C4-2B (cell line): ENCODE measurements around the gene CCSER1.

Experiments used
- ZFX ChIP-seq: fragments of 450-650 bp; IDR thresholded peaks from 2 replicates; pipeline ENCODE4 v1.6.1; 2017
- TF ChIP-seq, protein P1 (sequence below): fragments of 450-650 bp; conservative IDR thresholded peaks from 2 replicates; pipeline ENCODE4 v1.5.1; 2017; ENCODE audit warnings: mild to moderate bottlenecking

DNA sequence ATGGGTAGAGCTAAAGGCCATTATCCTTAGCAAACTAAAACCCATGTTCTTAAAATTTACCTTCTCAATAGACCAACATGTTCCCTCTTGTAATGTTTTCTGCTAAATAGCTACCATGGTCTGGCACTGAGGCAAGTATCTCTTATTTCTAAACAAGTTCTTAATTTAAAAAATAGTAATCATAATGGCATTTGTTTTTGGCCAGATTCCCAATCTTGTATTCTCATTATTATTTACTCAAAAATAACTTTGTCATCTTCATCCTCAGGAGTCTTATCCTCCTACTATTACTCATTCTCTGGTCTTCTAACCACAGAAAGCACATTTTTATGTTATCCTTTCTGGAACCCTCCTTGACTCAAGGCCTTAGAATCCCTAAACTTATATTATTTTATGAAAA lies 931.2 kb downstream of the CCSER1 start:
- TF ChIP-seq, protein P1, sequence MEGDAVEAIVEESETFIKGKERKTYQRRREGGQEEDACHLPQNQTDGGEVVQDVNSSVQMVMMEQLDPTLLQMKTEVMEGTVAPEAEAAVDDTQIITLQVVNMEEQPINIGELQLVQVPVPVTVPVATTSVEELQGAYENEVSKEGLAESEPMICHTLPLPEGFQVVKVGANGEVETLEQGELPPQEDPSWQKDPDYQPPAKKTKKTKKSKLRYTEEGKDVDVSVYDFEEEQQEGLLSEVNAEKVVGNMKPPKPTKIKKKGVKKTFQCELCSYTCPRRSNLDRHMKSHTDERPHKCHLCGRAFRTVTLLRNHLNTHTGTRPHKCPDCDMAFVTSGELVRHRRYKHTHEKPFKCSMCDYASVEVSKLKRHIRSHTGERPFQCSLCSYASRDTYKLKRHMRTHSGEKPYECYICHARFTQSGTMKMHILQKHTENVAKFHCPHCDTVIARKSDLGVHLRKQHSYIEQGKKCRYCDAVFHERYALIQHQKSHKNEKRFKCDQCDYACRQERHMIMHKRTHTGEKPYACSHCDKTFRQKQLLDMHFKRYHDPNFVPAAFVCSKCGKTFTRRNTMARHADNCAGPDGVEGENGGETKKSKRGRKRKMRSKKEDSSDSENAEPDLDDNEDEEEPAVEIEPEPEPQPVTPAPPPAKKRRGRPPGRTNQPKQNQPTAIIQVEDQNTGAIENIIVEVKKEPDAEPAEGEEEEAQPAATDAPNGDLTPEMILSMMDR: no peak
- no peak for TF ChIP-seq ZFX
